Neural cell (in vitro differentiated cells): Measurements from ENCODE around the gene PAPOLG.

Source experiments
- CTCF ChIP-seq: fragments of 450-650 bp; IDR thresholded peaks from 2 replicates; pipeline ENCODE4 v1.5.1; 2014; ENCODE audit warnings: antibody characterized with exemption, mild to moderate bottlenecking, moderate library complexity; ENCODE audit not compliant: poor library complexity, severe bottlenecking
- SMC3 ChIP-seq: fragments of 450-650 bp; conservative IDR thresholded peaks from 2 replicates; pipeline ENCODE4 v1.6.1; 2014; ENCODE audit warnings: antibody characterized with exemption, mild to moderate bottlenecking, moderate library complexity; ENCODE audit not compliant: poor library complexity

- no peak for TF ChIP-seq CTCF
- no peak for TF ChIP-seq SMC3
Observed at GRCh38 chr2:60725466-60725865, 30.6 kb upstream of the PAPOLG start.
